Stimulated activated CD4-positive, alpha-beta T cell treated with anti-CD3 and anti-CD28 coated beads, TNF-alpha, amount 100 ng/mL, for 24 hours (primary cell): ENCODE data around the gene ZRANB1.
A peak's percentile ranks its signal among the peaks of the same experiment; 100 is the strongest.

Experiments
- DNase-seq, 3 experiments: peaks; one replicate each; pipeline ENCODE4 v3.0.0-alpha.2; 2020; ENCODE audit warnings: low read depth in 3 of 3

ZRANB1 gene

GRCh38 chr10:124921261-124921660 lies 20.7 kb upstream of the ZRANB1 start:
- DNase-seq: no peak

- no peak for DNase-seq
These were observed 18.2 kb upstream of the ZRANB1 start for GRCh38 chr10:124923684-124924083.

DNA sequence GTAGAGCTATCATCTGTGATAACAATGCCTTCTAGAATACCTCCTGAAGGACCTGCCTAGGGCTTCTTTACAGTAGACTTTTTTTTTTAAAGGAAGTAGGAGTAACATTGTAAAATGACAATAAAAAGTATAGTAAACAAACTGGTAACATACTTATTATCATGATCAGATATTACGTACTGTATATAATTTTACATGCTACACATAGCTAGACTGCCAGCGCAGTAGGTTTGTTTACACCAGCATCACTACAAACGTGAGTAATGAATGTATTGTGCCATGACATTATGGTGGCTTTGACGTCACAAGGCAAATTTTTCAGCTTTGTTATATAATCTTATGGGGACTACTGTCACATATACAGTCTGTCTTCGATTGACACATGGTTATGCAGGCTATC lies 15.4 kb upstream of the ZRANB1 start:
- no peak for DNase-seq

GRCh38 chr10:124928087-124928486 lies 13.8 kb upstream of the ZRANB1 start:
- no peak for DNase-seq

GRCh38 chr10:124928545-124928944 lies 13.4 kb upstream of the ZRANB1 start:
- DNase-seq: no peak

DNA sequence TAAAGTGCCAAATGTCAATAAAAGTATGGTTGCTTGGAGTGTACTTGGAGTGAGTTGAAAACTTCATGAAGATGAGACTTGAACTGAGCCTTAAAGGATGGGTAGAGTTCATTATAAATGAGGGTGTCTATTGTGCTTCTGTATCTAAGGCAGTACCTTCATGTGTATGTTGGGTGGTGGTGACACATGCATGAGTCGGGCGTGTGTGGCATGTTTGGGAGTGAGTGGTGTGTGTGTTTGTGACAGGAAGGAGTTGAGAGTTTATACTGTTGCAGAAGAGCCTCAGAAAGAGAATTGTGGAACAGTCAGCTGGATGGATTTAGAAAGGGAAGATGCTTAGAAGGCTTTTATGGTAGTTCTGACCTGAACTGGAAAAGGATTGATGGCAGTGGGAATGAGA lies 6.0 kb upstream of the ZRANB1 start:
- DNase-seq: peak in 1 of 3 experiments; percentile 21

DNA sequence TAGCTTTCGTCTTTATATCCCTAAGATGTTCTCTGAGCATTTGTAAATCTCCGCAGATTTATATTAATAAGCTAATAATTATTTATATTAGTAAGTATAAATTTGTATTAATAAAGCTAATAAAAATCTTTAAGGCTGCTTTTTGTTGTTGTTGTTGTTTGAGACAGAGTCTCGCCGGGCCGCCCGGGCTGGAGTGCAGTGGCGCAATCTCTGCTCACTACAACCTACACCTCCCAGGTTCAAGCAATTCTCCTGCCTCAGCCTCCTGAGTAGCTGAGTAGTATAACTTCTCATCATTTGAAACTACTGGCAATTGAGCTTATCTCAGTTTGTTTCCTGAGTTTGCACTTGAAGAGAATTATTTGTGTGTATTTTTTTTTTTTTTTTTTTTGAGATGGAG lies 5.1 kb upstream of the ZRANB1 start:
- DNase-seq: no peak

- DNase-seq: no peak
These were observed 2.6 kb upstream of the ZRANB1 start for GRCh38 chr10:124939290-124939689.

- no peak for DNase-seq
These were observed 620 bp downstream of the ZRANB1 start for GRCh38 chr10:124942317-124943169.

DNA sequence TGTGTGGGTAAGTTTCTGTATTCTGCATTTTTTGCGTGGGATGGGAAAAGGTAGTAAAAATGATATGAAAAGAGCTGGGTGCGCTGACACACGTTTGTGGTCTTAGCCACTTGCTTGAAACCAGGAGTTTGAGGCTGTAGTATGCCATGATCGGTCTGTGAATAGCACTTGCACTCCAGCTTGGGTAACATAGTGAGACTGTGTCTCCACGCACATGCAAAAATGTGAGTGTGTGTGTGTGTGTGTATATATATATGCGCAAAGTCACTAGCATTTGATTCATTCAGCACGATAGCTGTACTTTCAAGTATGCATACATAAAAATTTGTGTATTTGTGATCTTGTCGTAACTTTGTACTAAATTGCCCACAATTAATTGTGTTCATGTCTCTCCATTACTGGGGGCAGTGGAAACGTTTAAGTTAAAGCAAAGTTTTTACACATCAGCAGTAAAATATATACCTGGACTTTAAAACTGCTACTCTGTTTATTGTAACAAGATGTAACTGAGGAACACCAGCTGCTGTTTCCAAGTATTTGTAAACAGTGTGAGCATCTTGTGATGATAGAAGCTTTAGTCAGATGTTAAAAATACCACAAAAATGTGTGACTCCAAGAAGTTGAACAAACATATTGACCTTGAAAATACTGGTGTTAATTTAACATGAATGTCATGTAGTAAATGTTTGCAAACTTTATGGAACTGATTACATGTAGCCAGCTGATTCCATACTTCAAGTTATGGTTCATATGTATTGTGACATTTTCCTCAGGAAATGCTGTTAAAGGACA lies 1.6 kb downstream of the ZRANB1 start:
- DNase-seq: no peak

DNA sequence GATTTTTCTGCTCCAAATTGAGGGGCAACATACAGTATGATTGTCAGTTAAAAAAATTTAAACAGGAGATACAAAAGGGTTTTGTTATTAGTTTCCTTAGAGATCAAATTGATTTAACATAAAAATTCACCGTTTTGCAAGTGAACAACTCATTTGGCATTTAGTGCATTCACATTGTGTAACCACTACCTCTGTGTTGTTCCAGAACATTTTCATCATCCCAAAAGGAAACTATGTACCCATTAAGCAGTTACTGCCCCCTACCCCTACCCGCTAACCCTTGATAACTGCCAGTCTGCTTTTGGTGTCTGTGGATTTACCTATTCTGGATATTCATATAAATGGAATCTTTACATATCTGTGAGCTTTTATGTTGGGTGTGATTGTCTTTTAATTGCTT lies 3.1 kb downstream of the ZRANB1 start:
- DNase-seq: no peak

GRCh38 chr10:124946945-124947344 lies 5.0 kb downstream of the ZRANB1 start:
- no peak for DNase-seq

DNA sequence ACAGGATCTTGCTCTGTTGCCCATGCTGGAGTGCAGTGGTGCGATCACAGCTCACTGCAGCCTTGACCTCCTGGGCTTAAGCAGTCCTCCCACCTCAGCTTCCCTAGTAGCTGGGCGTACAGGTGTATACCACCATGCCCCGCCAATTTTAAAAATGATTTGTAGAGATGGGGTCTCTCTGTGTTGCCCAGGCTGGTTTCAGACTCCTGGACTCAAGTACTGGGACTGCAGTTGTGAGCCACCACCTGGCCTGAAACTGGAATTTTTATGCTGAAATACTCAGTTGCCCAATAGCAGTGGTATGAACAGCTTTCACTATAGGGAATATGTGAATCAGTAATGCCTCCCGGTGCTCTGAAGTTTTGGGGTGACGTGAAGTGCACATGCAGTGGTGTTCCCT lies 7.6 kb downstream of the ZRANB1 start:
- no peak for DNase-seq

DNA sequence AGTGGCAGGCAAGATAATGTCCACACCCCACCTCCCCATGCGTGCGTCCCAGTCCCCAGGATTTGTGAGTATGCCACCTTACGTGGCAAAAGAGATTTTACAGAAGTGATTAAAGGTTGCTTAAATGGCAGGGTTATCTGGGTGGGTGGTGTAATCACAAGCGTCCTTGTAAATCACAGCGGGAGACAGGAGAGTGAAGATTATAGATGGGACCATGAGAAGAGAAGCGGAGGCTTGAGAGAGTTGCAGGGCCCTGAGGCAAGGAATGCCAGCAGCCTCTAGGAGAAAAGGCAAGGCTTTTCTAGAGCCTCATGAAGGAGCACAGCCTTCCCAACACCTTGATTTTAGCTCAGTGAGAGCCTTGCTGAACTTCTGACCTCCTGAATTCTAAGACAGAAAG lies 10.2 kb downstream of the ZRANB1 start:
- no peak for DNase-seq

DNA sequence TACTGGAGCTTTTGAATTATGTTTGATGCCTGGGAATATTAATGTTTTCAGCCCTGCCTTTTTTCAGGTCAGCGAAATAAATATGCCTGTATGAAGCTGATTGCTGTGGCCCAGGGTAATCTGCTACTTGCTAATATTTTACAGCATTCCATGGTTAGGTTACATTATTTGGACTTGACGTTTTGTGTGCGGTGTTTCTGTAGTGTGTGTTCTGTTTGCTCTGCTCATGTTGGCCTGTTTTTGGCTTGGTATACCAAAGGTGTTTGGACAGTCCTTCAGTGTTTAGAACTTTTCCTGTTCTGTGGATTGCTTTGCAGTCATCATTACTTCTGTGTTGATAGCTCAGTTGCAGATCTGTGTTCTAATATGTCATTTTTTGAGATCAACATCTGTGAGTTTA lies 11.5 kb downstream of the ZRANB1 start:
- DNase-seq: no peak

DNA sequence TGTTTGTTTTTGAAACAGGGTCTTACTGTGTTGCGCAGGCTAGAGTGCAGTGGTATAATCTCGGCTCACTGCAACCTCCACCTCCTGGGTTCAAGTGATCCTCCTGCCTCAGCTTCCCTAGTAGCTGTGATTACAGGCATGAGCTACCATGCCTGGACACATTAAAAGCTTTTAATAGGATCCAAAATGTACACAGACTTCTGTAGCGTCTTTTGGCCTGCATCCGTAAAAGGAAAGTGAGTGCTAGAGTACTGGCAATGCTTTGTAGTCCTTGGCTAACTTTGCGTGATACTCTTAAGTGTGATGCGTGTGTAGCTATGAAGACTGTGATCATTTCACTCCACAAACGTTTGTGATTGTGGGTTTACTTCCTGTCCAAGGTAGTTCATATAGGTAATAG lies 13.3 kb downstream of the ZRANB1 start:
- DNase-seq: no peak

DNA sequence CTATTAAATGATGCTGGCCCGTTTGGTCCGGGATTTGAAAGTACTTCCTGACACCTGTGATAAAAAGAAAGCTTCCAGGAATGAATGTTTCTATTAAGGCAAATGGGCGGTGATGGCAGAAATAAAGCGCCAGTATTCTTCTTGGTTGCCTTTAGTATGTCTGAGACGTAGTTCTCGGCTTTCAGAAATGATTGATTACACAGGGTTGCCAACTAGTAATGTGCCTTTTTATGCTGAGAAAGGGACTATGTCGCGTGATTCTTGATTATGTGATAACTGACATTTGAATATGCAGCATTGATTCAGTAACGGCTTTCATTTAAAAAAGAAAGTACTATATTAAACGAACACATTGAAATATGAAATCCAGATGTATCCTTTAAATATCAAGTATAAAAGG lies 13.9 kb downstream of the ZRANB1 start:
- DNase-seq: no peak

DNA sequence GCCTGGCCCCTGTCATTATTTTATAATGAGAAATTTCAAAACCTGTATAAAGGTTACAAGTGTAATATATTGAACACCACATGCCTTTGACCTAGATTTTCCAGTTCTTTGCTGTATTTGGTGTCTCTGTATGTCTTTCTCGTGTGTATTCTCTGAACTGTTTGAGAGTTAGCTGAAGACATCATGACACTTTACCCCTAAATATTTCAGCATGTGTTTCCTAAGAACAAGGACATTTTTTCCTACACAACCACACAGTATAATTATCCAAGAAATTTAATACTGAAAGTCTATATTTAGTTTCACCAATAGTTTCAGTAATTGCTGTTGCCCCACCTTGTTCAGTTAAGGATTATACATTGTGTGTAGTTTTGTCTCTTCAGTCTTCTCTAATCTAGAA lies 14.8 kb downstream of the ZRANB1 start:
- no peak for DNase-seq

GRCh38 chr10:124957404-124957947 lies 15.6 kb downstream of the ZRANB1 start:
- DNase-seq: no peak

DNA sequence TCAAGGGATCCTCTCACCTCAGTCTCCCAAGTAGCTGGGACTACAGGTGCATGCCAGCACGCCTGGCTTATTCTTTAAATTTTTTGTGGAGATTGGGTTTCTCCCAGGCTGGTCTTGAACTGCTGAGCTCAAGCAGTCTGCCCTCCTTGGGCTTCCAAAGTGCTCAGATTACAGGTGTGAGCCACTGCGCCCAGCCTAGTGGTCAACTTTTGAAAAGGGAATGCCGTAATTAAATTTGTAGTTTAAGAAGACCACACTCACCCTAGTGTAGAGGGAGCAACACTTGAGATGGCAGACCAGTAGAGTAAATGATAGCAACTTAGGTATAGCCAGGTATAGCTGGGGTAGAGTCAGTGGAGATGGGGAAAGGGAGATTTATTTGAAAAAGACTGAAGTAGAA lies 17.6 kb downstream of the ZRANB1 start:
- DNase-seq: no peak

DNA sequence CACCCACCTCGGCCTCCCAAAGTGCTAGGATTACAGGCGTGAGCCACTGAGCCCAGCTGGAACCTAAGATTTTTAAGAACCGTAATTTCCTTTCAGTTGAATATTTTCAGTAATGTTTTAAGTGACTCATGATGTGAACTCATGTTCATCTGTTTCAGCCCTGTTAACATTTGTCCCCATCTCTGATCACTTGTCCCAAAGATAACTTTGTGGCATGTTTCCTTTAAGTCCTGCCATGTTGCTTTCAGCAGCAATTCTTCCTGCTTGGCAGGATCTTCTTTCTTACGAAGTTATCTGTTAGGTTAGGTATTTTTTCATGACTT lies 19.3 kb downstream of the ZRANB1 start:
- DNase-seq: no peak

- no peak for DNase-seq
These were observed 20.5 kb downstream of the ZRANB1 start for GRCh38 chr10:124962421-124962820.
